Neural cell (in vitro differentiated cells): ENCODE measurements around the gene VAV2. TPM values are rescaled to one million over a fixed set of nuclear protein-coding genes. Genes with fewer than 3 reads are reported as not detected.

Experiments
- H2AFZ ChIP-seq: fragments of 200-600, 300-800 bp; sonication (generic), shearing (Covaris generic); 2 replicates; pipeline ENCODE4 v1.6.0; 2014; ENCODE audit warnings: low read depth, mild to moderate bottlenecking, antibody characterized with exemption, low read length, moderate library complexity
- H3F3A ChIP-seq: fragments of 200-600 bp; shearing (Covaris generic); 2 replicates; pipeline ENCODE4 v1.6.1; 2016; ENCODE audit warnings: mild to moderate bottlenecking, moderate library complexity, mixed read lengths, antibody characterized with exemption, low read length; ENCODE audit not compliant: insufficient read depth, poor library complexity, severe bottlenecking
- H3K27ac ChIP-seq: fragments of 200-600, 300-800 bp; sonication (generic), shearing (Covaris generic); 2 replicates; pipeline ENCODE4 v1.5.1; 2014; ENCODE audit warnings: mild to moderate bottlenecking, low read length, moderate library complexity
- H3K27me3 ChIP-seq: fragments of 300-800, 200-600 bp; sonication (generic), shearing (Covaris generic); 2 replicates; pipeline ENCODE4 v1.6.0; 2014; ENCODE audit warnings: mild to moderate bottlenecking, low read depth, low read length, moderate library complexity; ENCODE audit not compliant: insufficient read depth
- H3K36me3 ChIP-seq: fragments of 300-800, 200-600 bp; sonication (generic), shearing (Covaris generic); 2 replicates; pipeline ENCODE4 v1.5.1; 2014; ENCODE audit warnings: mild to moderate bottlenecking, antibody characterized with exemption, low read length, moderate library complexity; ENCODE audit not compliant: insufficient read depth
- H3K4me2 ChIP-seq: fragments of 300-800, 200-600 bp; sonication (generic), shearing (Covaris generic); 2 replicates; pipeline ENCODE4 v1.6.0; 2014; ENCODE audit warnings: mild to moderate bottlenecking, low read length
- H3K4me3 ChIP-seq: fragments of 300-800, 200-600 bp; sonication (generic), shearing (Covaris generic); 2 replicates; pipeline ENCODE4 v1.5.1; 2014; ENCODE audit warnings: mild to moderate bottlenecking, low read length, moderate library complexity
- H3K79me2 ChIP-seq: fragments of 200-600 bp; shearing (Covaris generic); replicated peaks from 2 replicates; pipeline ENCODE4 v1.6.0; 2014; ENCODE audit warnings: mild to moderate bottlenecking, low read length, moderate library complexity; ENCODE audit not compliant: insufficient read depth
- H3K9ac ChIP-seq: fragments of 300-800, 200-600 bp; sonication (generic), shearing (Covaris generic); 2 replicates; pipeline ENCODE4 v1.6.1; 2016; ENCODE audit warnings: mild to moderate bottlenecking, low read length, mixed read lengths
- H3K9me2 ChIP-seq: fragments of 200-600 bp; shearing (Covaris generic); 2 replicates; pipeline ENCODE4 v1.6.1; 2016; ENCODE audit warnings: mild to moderate bottlenecking, low read length, mixed read lengths; ENCODE audit not compliant: insufficient read depth
- H3K9me3 ChIP-seq: fragments of 200-600, 300-800 bp; sonication (generic), shearing (Covaris generic); 2 replicates; pipeline ENCODE4 v1.6.1; 2016; ENCODE audit warnings: mild to moderate bottlenecking, mixed run types, low read length, moderate library complexity, mixed read lengths
- H4K20me1 ChIP-seq: fragments of 200-600 bp; shearing (Covaris generic); 2 replicates; pipeline ENCODE4 v1.6.1; 2016; ENCODE audit warnings: mild to moderate bottlenecking, mixed run types; ENCODE audit not compliant: insufficient read depth
- CTCF ChIP-seq: fragments of 450-650 bp; IDR thresholded peaks from 2 replicates; pipeline ENCODE4 v1.5.1; 2014; ENCODE audit warnings: antibody characterized with exemption, mild to moderate bottlenecking, moderate library complexity; ENCODE audit not compliant: poor library complexity, severe bottlenecking
- EP300 ChIP-seq: fragments of 450-650 bp; conservative IDR thresholded peaks from 2 replicates; pipeline ENCODE4 v1.6.1; 2014; ENCODE audit warnings: antibody characterized with exemption, mild to moderate bottlenecking, moderate library complexity; ENCODE audit not compliant: poor library complexity, severe bottlenecking
- EZH2 ChIP-seq: fragments of 200-600, 300-800 bp; shearing (Covaris generic), sonication (generic); IDR thresholded peaks from 2 replicates; pipeline ENCODE4 v1.6.1; 2014; ENCODE audit warnings: antibody characterized with exemption, low read length, borderline replicate concordance, mild to moderate bottlenecking; ENCODE audit not compliant: insufficient read depth, poor library complexity, severe bottlenecking
- MXI1 ChIP-seq: fragments of 450-650 bp; conservative IDR thresholded peaks from 2 replicates; pipeline ENCODE4 v1.6.1; 2014; ENCODE audit warnings: antibody characterized with exemption, mild to moderate bottlenecking; ENCODE audit not compliant: poor library complexity, severe bottlenecking
- POLR2AphosphoS5 ChIP-seq: IDR thresholded peaks from 2 replicates; pipeline ENCODE4 v1.6.1; 2012
- RAD21 ChIP-seq: fragments of 450-650 bp; conservative IDR thresholded peaks from 2 replicates; pipeline ENCODE4 v1.6.1; 2014; ENCODE audit warnings: antibody characterized with exemption, mild to moderate bottlenecking, moderate library complexity
- REST ChIP-seq: IDR thresholded peaks from 2 replicates; pipeline ENCODE4 v1.6.1; 2012; ENCODE audit warnings: borderline replicate concordance
- SMC3 ChIP-seq: fragments of 450-650 bp; conservative IDR thresholded peaks from 2 replicates; pipeline ENCODE4 v1.6.1; 2014; ENCODE audit warnings: antibody characterized with exemption, mild to moderate bottlenecking, moderate library complexity; ENCODE audit not compliant: poor library complexity
- TAF1 ChIP-seq: IDR thresholded peaks from 2 replicates; pipeline ENCODE4 v1.6.1; 2012; ENCODE audit warnings: low read depth
- polyA plus RNA-seq: library from polyadenylated mRNA; depleted of rRNA; stranded (reverse); fragments of >200 nt; gene quantifications from 2 replicates; pipeline ENCODE4 v1.2.3, GENCODE V29; 2014

Gene VAV2
- polyA plus RNA-seq, 1 donor from 2014 or later, result 35.2 TPM

- no peak for TF ChIP-seq EZH2
Measured at GRCh38 chr9:133982971-133983720, 9.0 kb downstream of the VAV2 start (continued).

DNA sequence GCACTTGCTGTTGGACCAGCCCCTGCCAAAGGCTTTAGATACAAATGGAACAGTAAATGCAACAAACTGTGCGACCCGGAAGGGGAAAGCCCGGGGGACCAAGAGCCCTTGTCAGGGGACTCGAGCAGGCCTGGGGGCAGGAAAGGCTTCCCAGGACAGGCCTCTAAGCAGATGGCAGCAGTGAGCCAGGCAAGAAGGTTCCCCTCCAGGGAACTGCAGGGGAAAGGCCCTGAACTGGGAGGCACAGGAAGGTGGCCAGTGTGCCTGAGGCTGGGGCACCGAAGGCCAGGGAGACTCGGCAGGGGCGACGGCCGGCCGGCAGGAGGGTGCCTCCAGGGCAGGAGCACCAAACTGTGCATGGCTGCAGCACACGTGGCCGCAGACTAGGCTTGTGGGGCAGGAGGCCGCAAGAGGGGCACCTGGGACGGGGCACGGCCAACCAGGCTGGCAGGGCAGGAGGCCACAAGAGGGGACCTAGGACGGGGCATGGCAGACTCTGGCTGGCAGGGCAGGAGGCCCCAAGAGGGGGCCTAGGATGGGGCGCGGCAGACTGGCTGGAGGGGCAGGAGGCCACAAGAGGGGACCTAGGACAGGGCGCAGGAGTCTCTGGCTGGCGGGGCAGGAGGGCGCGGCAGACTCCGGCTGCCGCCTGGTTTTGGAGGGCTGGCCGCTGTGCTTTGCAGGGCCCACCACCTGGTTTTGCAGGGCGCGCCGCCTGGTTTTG, 10.0 kb downstream of the VAV2 start:
- Histone ChIP-seq H3K27ac (no peak overlapping the region), H4K20me1 (no peaks in the 10 kb centered on the region), H3K4me3 (no peak overlapping the region), H3K36me3 (no peaks in the 10 kb centered on the region), H3K9me2 (no peaks in the 10 kb centered on the region), H3K79me2 (peaks cover 38% of the 10 kb centered on the region), H2AFZ (no peak overlapping the region), H3K9ac (no peak overlapping the region), H3K9me3 (no peaks in the 10 kb centered on the region), H3K4me2 (no peak overlapping the region), H3F3A (no peaks in the 10 kb centered on the region), H3K27me3 (no peaks in the 10 kb centered on the region)
- TF ChIP-seq MXI1 (no peak), CTCF (no peak), RAD21 (no peak), SMC3 (no peak), REST (no peak), POLR2AphosphoS5 (no peak), EZH2 (no peak), TAF1 (no peak), EP300 (no peak)

- Histone ChIP-seq H2AFZ (no peak overlapping the region), H3K27ac (no peak overlapping the region), H3F3A (no peaks in the 10 kb centered on the region), H3K9ac (no peak overlapping the region), H3K79me2 (peaks cover 41% of the 10 kb centered on the region), H3K4me3 (no peak overlapping the region), H3K4me2 (no peak overlapping the region), H3K27me3 (no peaks in the 10 kb centered on the region), H4K20me1 (no peaks in the 10 kb centered on the region), H3K9me3 (no peaks in the 10 kb centered on the region), H3K36me3 (no peaks in the 10 kb centered on the region), H3K9me2 (no peaks in the 10 kb centered on the region)
- no peak for TF ChIP-seq SMC3
- no peak for TF ChIP-seq EZH2
- no peak for TF ChIP-seq RAD21
- TF ChIP-seq MXI1, result no peak
- TF ChIP-seq TAF1, result no peak
- no peak for TF ChIP-seq EP300
- no peak for TF ChIP-seq POLR2AphosphoS5
- TF ChIP-seq REST, result no peak
- TF ChIP-seq CTCF, result no peak
Measured at GRCh38 chr9:133981589-133981957, 10.6 kb downstream of the VAV2 start.
